Body of pancreas (tissue), 4 donors: ENCODE results near the gene CFAP57. TPM values are rescaled to one million over a fixed set of nuclear protein-coding genes. Genes with fewer than 3 reads are reported as not detected.

Source experiments
- ATAC-seq: fragments of 150-250 bp; one replicate; pipeline ENCODE4 v1.9.1; 2016
- DNase-seq, 4 donors: peaks; one replicate each; pipeline ENCODE4 v3.0.0-alpha.2; 2019
- H3K27ac ChIP-seq, 4 donors: fragments of 200-600 bp; sonication (generic); 1 replicate in 3 of 4; 2 replicates in 1 of 4; pipeline versions ENCODE4 v1.5.1 to v1.6.1; 2016 to 2019; ENCODE audit warnings: mild to moderate bottlenecking in 1 of 4, mixed read lengths in 1 of 4, moderate library complexity in 1 of 4
- H3K27me3 ChIP-seq, 2 donors: fragments of 200-600 bp; sonication (generic); one replicate each; pipeline ENCODE4 v1.6.0; 2016; ENCODE audit warnings: mild to moderate bottlenecking in 1 of 2
- H3K36me3 ChIP-seq, 2 donors: fragments of 200-600 bp; sonication (generic); replicated peaks in 1 of 2; 2 replicates each; pipeline ENCODE4 v1.5.1; 2016; ENCODE audit warnings: low read depth in 2 of 2; ENCODE audit not compliant: insufficient read depth in 1 of 2
- H3K4me1 ChIP-seq: fragments of 200-600 bp; sonication (generic); one replicate; pipeline ENCODE4 v1.6.0; 2016
- H3K4me3 ChIP-seq, 2 donors: fragments of 200-600 bp; sonication (generic); 1 replicate in 1 of 2; 2 replicates in 1 of 2; pipeline ENCODE4 v1.5.1; 2016 to 2019
- H3K9me3 ChIP-seq, 3 donors: fragments of 200-600 bp; sonication (generic); 1 replicate in 2 of 3; 2 replicates in 1 of 3; pipeline ENCODE4 v1.5.1; 2016
- CTCF ChIP-seq, 7 experiments: fragments of 450-650 bp in 4 of 7; fragments of 200-600 bp in 3 of 7; sonication (generic) in 3 of 7; IDR thresholded peaks; one replicate each; pipeline ENCODE4 v1.5.1; 2016 to 2019; ENCODE audit warnings: antibody characterized with exemption in 7 of 7
- POLR2A ChIP-seq, 3 donors: fragments of 450-650 bp; IDR thresholded peaks; one replicate each; pipeline ENCODE4 v1.6.1; 2016; ENCODE audit warnings: antibody characterized with exemption in 3 of 3, mild to moderate bottlenecking in 2 of 3
- WGBS, 2 donors: methylation state at CpG; one replicate each; pipeline ENCODE4 v1.1.5; 2017; 5-methylcytosine and 5-hydroxymethylcytosine counted together
- intact Hi-C: fragments of 100-400 bp; cut with DNase I; formaldehyde crosslinking; loops from one replicate; pipeline ENCODE4 v1.15.1; 2023
- total RNA-seq, 2 donors: library from RNA; depleted of rRNA; stranded (reverse); fragments of >200 nt; gene quantifications; one replicate each; pipeline ENCODE4 v1.1.0, GENCODE V29; 2016

The CFAP57 gene
- total RNA-seq, 2 donors from 2014 or later: 0.26 to 1.3 TPM

GRCh38 chr1:43222879-43223278 lies 50.7 kb downstream of the CFAP57 start:
- TF ChIP-seq POLR2A (IDR thresholded peaks at IDR 0.05) (no peak), CTCF (IDR thresholded peaks at IDR 0.05) (no peak)
- ATAC-seq: no peak
- WGBS, 2 donors: 64 to 75% methylated on average over 7 to 9 of the region's 9 CpGs
- H3K4me3 ChIP-seq: no peak overlapping the region
- DNase-seq: no peak
- intact Hi-C loops: no loop called here
- H3K27me3 ChIP-seq: no peaks in the 10 kb centered on the region
- no peak overlapping the region for H3K27ac ChIP-seq
- H3K9me3 ChIP-seq: no peaks in the 10 kb centered on the region
- H3K36me3 ChIP-seq: no peaks in the 10 kb centered on the region
- peaks cover 5% of the 10 kb centered on the region for H3K4me1 ChIP-seq

DNA sequence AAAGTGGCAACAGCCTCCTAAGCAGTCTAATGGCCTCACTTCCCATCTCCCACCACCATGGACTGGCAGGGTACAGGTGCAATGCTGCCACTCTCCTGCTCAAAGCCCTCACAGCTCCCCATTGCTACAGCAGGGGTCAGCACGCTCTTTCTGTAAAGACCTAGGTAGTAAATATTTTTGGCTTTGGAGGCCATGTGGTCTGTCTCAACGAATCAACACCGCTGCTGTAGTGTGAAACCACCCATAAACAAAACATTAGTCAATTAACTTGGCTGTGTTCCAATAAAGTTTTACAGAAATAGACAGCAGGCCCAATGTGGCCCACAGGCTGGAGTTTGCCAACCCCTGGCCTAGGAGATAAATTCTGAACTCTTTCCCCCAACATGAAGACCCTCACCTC lies 53.0 kb downstream of the CFAP57 start:
- TF ChIP-seq CTCF (IDR thresholded peaks at IDR 0.05) (no peak), POLR2A (IDR thresholded peaks at IDR 0.05) (no peak)

GRCh38 chr1:43227143-43227764 lies 55.1 kb downstream of the CFAP57 start:
- intact Hi-C loops: loop anchor here (5.0 kb wide), 1 partner anchor 190 kb away; no protein-coding TSS in a partner anchor
- H3K27ac ChIP-seq: no peak overlapping the region
- TF ChIP-seq POLR2A (IDR thresholded peaks at IDR 0.05): no peak
- peak; percentile 89 to 94 (median 90) for TF ChIP-seq CTCF (IDR thresholded peaks at IDR 0.05)
- DNase-seq (peak; percentile 80 to 91 (median 85)), ATAC-seq (peak; percentile 84)
- peaks cover 5% of the 10 kb centered on the region for H3K4me1 ChIP-seq
- 12 to 14% methylated on average over 10 of the region's 10 CpGs for WGBS, 2 donors
- H3K27me3 ChIP-seq: no peaks in the 10 kb centered on the region
- H3K9me3 ChIP-seq: no peaks in the 10 kb centered on the region
- H3K4me3 ChIP-seq: no peak overlapping the region
- H3K36me3 ChIP-seq: no peaks in the 10 kb centered on the region

More for the DNA sequence above, 53.0 kb downstream of the CFAP57 start:
- DNase-seq (no peak), ATAC-seq (no peak)
- peaks cover 5% of the 10 kb centered on the region for H3K4me1 ChIP-seq
- H3K4me3 ChIP-seq: no peak overlapping the region
- H3K36me3 ChIP-seq: no peaks in the 10 kb centered on the region
- H3K27me3 ChIP-seq: no peaks in the 10 kb centered on the region
- H3K27ac ChIP-seq: no peak overlapping the region
- no peaks in the 10 kb centered on the region for H3K9me3 ChIP-seq
- 60 to 71% methylated on average over 3 of the region's 3 CpGs for WGBS, 2 donors
- intact Hi-C loops: loop anchor here (5.0 kb wide), 1 partner anchor 192 kb away; no protein-coding TSS in a partner anchor

- TF ChIP-seq CTCF (IDR thresholded peaks at IDR 0.05): no peak
- Histone ChIP-seq H3K36me3 (no peaks in the 10 kb centered on the region), H3K27ac (no peak overlapping the region), H3K27me3 (no peaks in the 10 kb centered on the region), H3K4me3 (no peak overlapping the region), H3K4me1 (peaks cover 5% of the 10 kb centered on the region), H3K9me3 (no peaks in the 10 kb centered on the region)
- DNase-seq: no peak
- intact Hi-C loops: loop anchor here (5.0 to 10.0 kb wide), 2 partner anchors 135 to 187 kb away; partner anchors contain the start of gene ELOVL1
- no peak for ATAC-seq
- 76 to 86% methylated on average over 6 of the region's 6 CpGs for WGBS, 2 donors
These were observed 58.0 kb downstream of the CFAP57 start for GRCh38 chr1:43229826-43230780.
